Right ventricle myocardium superior (tissue), 1 donor: ENCODE measurements around the gene PERCC1. TPM values are rescaled to one million over a fixed set of nuclear protein-coding genes. Genes with fewer than 3 reads are reported as not detected.
"Not testable (repeated sequence)": the region's sequence is repeated elsewhere in the genome, so short reads cannot be mapped to it uniquely, and the experiment has no call there.

Source experiments
- ATAC-seq: fragments of 200-7000 bp; cut with Tn5 transposase; one replicate; pipeline ENCODE4 v1.9.1; 2020; ENCODE audit warnings: mild to moderate bottlenecking; ENCODE audit not compliant: poor library complexity
- DNase-seq: peaks from one replicate; pipeline ENCODE4 v3.0.0-alpha.2; 2020
- intact Hi-C: fragments of 100-400 bp; cut with DNase I; formaldehyde crosslinking; loops from one replicate; pipeline ENCODE4 v1.11.2; 2022
- total RNA-seq: library from RNA; stranded (reverse); fragmentation: NEBNext Ultra II Directional; extraction: Animal tissue kit (Norgen Biotek cat#: 25700); gene quantifications from one replicate; pipeline ENCODE4 v1.2.1, GENCODE V29; 2021
- donor health status: DM: no; HTN: yes; CAD: no; lungs with severe emphysema.

Gene PERCC1
- total RNA-seq, 1 donor from 2014 or later, result 0.32 TPM

- intact Hi-C loops, result no loop called here
- DNase-seq (no peak), ATAC-seq (no peak)
Measured at GRCh38 chr16:1475552-1476114, 44.8 kb downstream of the PERCC1 start.

GRCh38 chr16:1477033-1477432 lies 46.2 kb downstream of the PERCC1 start:
- intact Hi-C loops, result no loop called here
- no peak for ATAC-seq
- DNase-seq, result no peak

DNA sequence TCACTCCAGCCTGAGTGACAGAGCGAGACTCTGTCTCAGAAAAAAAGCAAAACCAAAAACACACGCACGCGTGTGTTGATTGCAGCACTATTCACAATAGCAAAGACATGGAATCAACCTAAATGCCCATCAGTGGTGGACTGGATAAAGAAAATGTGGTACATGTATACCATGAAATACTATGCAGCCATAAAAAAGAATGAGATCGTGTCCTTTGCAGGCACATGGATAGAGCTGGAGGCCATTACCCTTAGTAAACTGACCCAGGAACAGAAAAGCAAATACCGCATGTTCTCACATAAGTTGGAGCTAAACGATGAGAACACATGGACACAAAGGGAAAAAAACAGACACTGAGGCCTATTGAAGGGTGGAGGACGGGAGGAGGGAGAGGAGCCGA lies 48.1 kb downstream of the PERCC1 start:
- DNase-seq, intact Hi-C loops, ATAC-seq: not testable (repeated sequence)

DNA sequence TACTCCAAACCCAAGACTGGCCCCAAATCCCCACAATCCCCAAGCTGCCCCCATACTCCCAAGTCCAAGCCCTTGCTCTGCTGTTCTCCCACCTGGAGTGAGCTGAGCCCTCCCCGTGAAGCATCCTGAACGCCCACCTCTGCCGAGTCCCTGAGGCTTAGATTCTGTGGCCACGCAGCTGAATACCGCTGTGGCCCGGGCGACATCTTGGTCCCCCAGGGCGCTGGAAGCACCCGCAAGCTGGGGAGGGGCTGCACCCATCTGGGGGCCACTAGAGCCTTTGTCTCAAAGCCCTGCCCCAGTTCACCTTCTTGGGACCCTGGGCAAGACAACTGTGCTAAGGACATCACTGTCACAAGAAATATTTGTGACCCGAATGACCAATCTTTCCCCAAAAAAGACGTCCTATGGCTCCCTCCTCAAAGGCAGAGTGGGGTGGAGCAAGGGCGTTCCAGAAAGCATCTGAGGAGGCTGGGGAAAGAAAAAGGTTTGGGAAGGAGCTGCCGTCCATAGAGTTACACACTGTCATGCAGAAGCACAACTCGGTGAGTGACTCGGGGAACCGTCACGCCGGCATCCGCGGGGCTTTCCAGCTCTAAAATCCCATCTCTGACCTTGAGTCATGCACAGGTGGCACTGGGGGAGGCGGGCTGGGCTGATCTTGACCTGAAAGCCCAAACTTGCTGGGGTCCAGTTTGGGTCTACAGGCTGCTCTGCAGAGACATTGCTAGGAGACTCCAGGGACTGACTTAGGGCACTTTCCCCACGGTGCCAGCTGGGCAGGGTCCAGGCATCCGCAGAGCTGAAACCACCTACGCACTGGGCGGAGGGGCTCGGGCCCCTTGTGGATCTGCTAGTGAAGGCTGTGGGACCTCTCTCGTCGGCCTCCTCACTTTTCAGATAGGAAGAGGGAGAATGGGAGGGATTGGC lies 51.3 kb downstream of the PERCC1 start:
- DNase-seq (no peak), ATAC-seq (no peak)
- intact Hi-C loops, result no loop called here

Other genes starting within 250 kb of the PERCC1 start
- 0.19 TPM for gene TPSG1, start 205.8 kb upstream of the PERCC1 start, total RNA-seq
- 10.1 TPM for gene TPSB2, start 200.9 kb upstream of the PERCC1 start, total RNA-seq
- gene TPSAB1, start 190.4 kb upstream of the PERCC1 start, total RNA-seq, result 7.1 TPM
- gene TPSD1, start 175.0 kb upstream of the PERCC1 start, total RNA-seq, result 0.51 TPM
- gene UBE2I, start 121.4 kb upstream of the PERCC1 start, total RNA-seq, result 77.2 TPM
- gene BAIAP3, start 97.4 kb upstream of the PERCC1 start, total RNA-seq, result 3.7 TPM
- gene TSR3, start 79.2 kb upstream of the PERCC1 start, total RNA-seq, result 52.6 TPM
- gene GNPTG, start 79.1 kb upstream of the PERCC1 start, total RNA-seq, result 30.3 TPM
- 13.6 TPM for gene UNKL, start 16.4 kb upstream of the PERCC1 start, total RNA-seq
- gene UQCC4, start 10.3 kb upstream of the PERCC1 start, total RNA-seq, result 14.7 TPM
- gene CCDC154, start 13.5 kb downstream of the PERCC1 start, total RNA-seq, result 0.81 TPM
- 45.0 TPM for gene CLCN7, start 44.0 kb downstream of the PERCC1 start, total RNA-seq
- gene PTX4, start 57.9 kb downstream of the PERCC1 start, total RNA-seq, result 0.16 TPM
- 18.8 TPM for gene TELO2, start 62.3 kb downstream of the PERCC1 start, total RNA-seq
- 28.9 TPM for gene TMEM204, start 102.6 kb downstream of the PERCC1 start, total RNA-seq
- 8.4 TPM for gene IFT140, start 181.0 kb downstream of the PERCC1 start, total RNA-seq
- 10.0 TPM for gene CRAMP1, start 181.3 kb downstream of the PERCC1 start, total RNA-seq
- 30.6 TPM for gene JPT2, start 247.2 kb downstream of the PERCC1 start, total RNA-seq